ENCODE data around the gene PSMA8.
A peak's percentile ranks its signal among the peaks of the same experiment; 100 is the strongest.
"Not testable (repeated sequence)": the region's sequence is repeated elsewhere in the genome, so short reads cannot be mapped to it uniquely, and the experiment has no call there.

The PSMA8 gene

GRCh38 chr18:26176134-26176533, 42.5 kb downstream of the PSMA8 start:
- H3K27ac ChIP-seq, result no peak overlapping the region
- TF ChIP-seq CTCF (conservative IDR thresholded peaks at IDR 0.05) (no peak), ZFX (IDR thresholded peaks at IDR 0.05) (no peak)

DNA sequence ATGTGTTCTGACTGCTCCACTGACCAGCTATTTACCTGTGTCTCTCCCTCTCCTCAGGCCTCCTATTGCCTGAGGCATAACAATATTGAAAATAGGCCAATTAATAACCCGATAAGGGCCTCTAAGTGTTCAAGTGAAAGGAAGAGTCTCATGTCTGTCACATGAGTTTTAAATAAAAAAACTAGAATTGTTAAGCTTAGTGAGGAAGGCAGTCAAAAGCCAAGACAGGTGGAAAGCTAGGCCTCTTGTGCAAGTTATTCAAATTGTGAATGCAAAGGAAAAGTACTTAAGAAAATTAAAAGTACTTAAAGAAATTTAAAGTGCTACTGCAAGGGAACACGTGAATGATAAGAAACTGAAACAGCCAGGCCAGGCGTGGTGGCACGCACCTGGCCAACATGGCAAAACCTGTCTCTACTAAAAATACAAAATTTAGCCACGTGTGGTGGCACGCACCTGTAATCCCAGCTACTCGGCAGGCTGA, 47.7 kb downstream of the PSMA8 start:
- TF ChIP-seq CTCF (conservative IDR thresholded peaks at IDR 0.05) (no peak), ZFX (IDR thresholded peaks at IDR 0.05) (no peak)
- H3K27ac ChIP-seq, result no peak overlapping the region

GRCh38 chr18:26183395-26184112, 49.9 kb downstream of the PSMA8 start:
- no peak overlapping the region for H3K27ac ChIP-seq

GRCh38 chr18:26185267-26185666, 51.6 kb downstream of the PSMA8 start:
- no peak overlapping the region for H3K27ac ChIP-seq
- TF ChIP-seq CTCF (conservative IDR thresholded peaks at IDR 0.05), result peak; percentile 42
- no peak for TF ChIP-seq ZFX (IDR thresholded peaks at IDR 0.05)

More at GRCh38 chr18:26183395-26184112, 49.9 kb downstream of the PSMA8 start:
- TF ChIP-seq CTCF (conservative IDR thresholded peaks at IDR 0.05), result no peak
- no peak for TF ChIP-seq ZFX (IDR thresholded peaks at IDR 0.05)

DNA sequence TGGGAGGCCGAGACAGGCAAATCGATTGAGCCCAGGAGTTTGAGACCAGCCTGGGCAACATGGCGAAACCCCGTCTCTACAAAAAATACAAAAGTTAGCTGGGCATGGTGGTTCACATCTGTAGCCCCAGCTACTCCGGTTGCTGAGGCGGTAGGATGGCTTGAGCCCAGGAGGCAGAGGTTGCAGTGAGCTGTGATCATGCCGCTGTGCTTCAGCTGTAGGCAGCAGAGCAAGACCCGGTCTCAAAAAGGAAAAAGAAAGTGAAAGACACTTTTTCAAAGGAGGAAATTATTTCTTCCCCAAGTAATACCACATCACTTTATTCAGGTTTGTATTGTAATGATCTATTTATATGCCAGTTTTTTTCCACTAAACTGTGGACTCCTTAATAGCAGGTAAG, 56.8 kb downstream of the PSMA8 start:
- no peak overlapping the region for H3K27ac ChIP-seq
- TF ChIP-seq ZFX (IDR thresholded peaks at IDR 0.05) (no peak), CTCF (conservative IDR thresholded peaks at IDR 0.05) (no peak)

- H3K27ac ChIP-seq, result no peak overlapping the region
- TF ChIP-seq ZFX (IDR thresholded peaks at IDR 0.05), result no peak
- no peak for TF ChIP-seq CTCF (conservative IDR thresholded peaks at IDR 0.05)
Observed at GRCh38 chr18:26192233-26192632, 58.6 kb downstream of the PSMA8 start.

- no peak overlapping the region for H3K27ac ChIP-seq
- TF ChIP-seq CTCF (conservative IDR thresholded peaks at IDR 0.05), result no peak
- no peak for TF ChIP-seq ZFX (IDR thresholded peaks at IDR 0.05)
Observed at GRCh38 chr18:26196605-26197004, 62.9 kb downstream of the PSMA8 start.

DNA sequence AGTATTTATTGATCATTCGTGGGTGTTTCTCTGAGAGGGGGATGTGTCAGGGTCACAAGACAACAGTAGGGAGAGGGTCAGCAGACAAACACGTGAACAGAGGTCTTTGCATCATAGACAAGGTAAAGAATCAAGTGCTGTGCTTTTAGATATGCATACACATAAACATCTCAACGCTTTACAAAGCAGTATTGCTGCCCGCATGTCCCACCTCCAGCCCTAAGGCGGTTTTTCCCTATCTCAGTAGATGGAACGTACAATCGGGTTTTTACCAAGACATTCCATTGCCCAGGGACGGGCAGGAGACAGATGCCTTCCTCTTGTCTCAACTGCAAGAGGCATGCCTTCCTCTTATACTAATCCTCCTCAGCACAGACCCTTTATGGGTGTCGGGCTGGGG, 68.3 kb downstream of the PSMA8 start:
- not testable (repeated sequence) for H3K27ac ChIP-seq

Data from C4-2B (cell line).